GM12872 (cell line): ENCODE measurements around the gene SNX8.

ENCODE experiments used
- CTCF ChIP-seq: IDR thresholded peaks from 3 replicates; pipeline ENCODE4 v1.5.1; 2011; ENCODE audit warnings: low read depth, mild to moderate bottlenecking, low read length, moderate library complexity; ENCODE audit not compliant: insufficient read depth

Gene SNX8

GRCh38 chr7:2247141-2247995 lies 66.9 kb downstream of the SNX8 start:
- peak; percentile 80 for TF ChIP-seq CTCF

- TF ChIP-seq CTCF: no peak
Measured at GRCh38 chr7:2245883-2246675, 68.2 kb downstream of the SNX8 start.

- TF ChIP-seq CTCF: no peak
Measured at GRCh38 chr7:2244404-2244995, 69.7 kb downstream of the SNX8 start.

- TF ChIP-seq CTCF: no peak
Measured at GRCh38 chr7:2243458-2243857, 70.8 kb downstream of the SNX8 start.

- TF ChIP-seq CTCF: 0 out of 3 replicates have a peak, but pooled peaks have one; percentile 14
Measured at GRCh38 chr7:2242541-2243429, 71.5 kb downstream of the SNX8 start.

- TF ChIP-seq CTCF: no peak
Measured at GRCh38 chr7:2241580-2242540, 72.4 kb downstream of the SNX8 start, which contains the start of the genes MRM2 and NUDT1. TSS of gene MRM2 (minus strand) at chr7:2242205. CDS start at chr7:2242169, 36 bp downstream. TSS of gene NUDT1 (plus strand) at chr7:2242226. CDS start at chr7:2244575, 2,349 bp downstream.
